Left ventricle myocardium inferior (tissue), 1 donor: ENCODE results near the gene IL6ST. TPM values are rescaled to one million over a fixed set of nuclear protein-coding genes. Genes with fewer than 3 reads are reported as not detected.
"Not testable (repeated sequence)": the region's sequence is repeated elsewhere in the genome, so short reads cannot be mapped to it uniquely, and the experiment has no call there.

Source experiments
- DNase-seq: peaks from one replicate; pipeline ENCODE4 v3.0.0-alpha.2; 2020
- H3K27ac ChIP-seq: fragments of 200-600 bp; replicated peaks from 2 replicates; pipeline ENCODE4 v1.8.0; 2021
- H3K27me3 ChIP-seq: fragments of 200-600 bp; 2 replicates; pipeline ENCODE4 v1.8.0; 2021; ENCODE audit warnings: low read depth
- H3K36me3 ChIP-seq: fragments of 200-600 bp; 2 replicates; pipeline ENCODE4 v1.8.0; 2021
- H3K4me1 ChIP-seq: fragments of 200-600 bp; 2 replicates; pipeline ENCODE4 v1.8.0; 2021
- H3K4me3 ChIP-seq: fragments of 200-600 bp; 2 replicates; pipeline ENCODE4 v1.8.0; 2021; ENCODE audit warnings: mild to moderate bottlenecking, moderate library complexity
- H3K9me3 ChIP-seq: fragments of 200-600 bp; replicated peaks from 2 replicates; pipeline ENCODE4 v1.8.0; 2021
- CTCF ChIP-seq: fragments of 200-600 bp; IDR thresholded peaks from 2 replicates; pipeline ENCODE4 v1.8.0; 2021; ENCODE audit warnings: antibody characterized with exemption, mild to moderate bottlenecking, borderline replicate concordance
- intact Hi-C: fragments of 100-400 bp; cut with micrococcal nuclease; formaldehyde crosslinking; loops from one replicate; pipeline ENCODE4 v1.11.0; 2022
- total RNA-seq: library from RNA; stranded (reverse); fragmentation: NEBNext Ultra II Directional; extraction: Animal tissue kit (Norgen Biotek cat#: 25700); gene quantifications from one replicate; pipeline ENCODE4 v1.2.1, GENCODE V29; 2021
- donor health status: DM: no; HTN: yes; CAD: no; lungs with severe emphysema.

Gene IL6ST
- total RNA-seq, 1 donor from 2014 or later: 125 TPM

- intact Hi-C loops: no loop called here
- no peak for TF ChIP-seq CTCF
- H3K27ac ChIP-seq: no peak overlapping the region
- H3K27me3 ChIP-seq: no peaks in the 10 kb centered on the region
- peaks cover 92% of the 10 kb centered on the region for H3K4me1 ChIP-seq
- H3K4me3 ChIP-seq: peak overlapping the region; percentile 30
- no peak for DNase-seq
- peaks cover 11% of the 10 kb centered on the region for H3K36me3 ChIP-seq
- no peaks in the 10 kb centered on the region for H3K9me3 ChIP-seq
Observed at GRCh38 chr5:55988979-55989638, 5.7 kb downstream of the IL6ST start.

- intact Hi-C loops, H3K27ac ChIP-seq: not testable (repeated sequence)
- H3K4me1 ChIP-seq: peaks cover 93% of the 10 kb centered on the region
Observed at GRCh38 chr5:55988428-55988827, 6.3 kb downstream of the IL6ST start.

GRCh38 chr5:55986931-55987330 is 7.8 kb downstream of the IL6ST start:
- peaks cover 92% of the 10 kb centered on the region for H3K4me1 ChIP-seq
- DNase-seq: no peak
- no peaks in the 10 kb centered on the region for H3K9me3 ChIP-seq
- H3K36me3 ChIP-seq: peaks cover 15% of the 10 kb centered on the region
- no peak for TF ChIP-seq CTCF
- intact Hi-C loops: no loop called here
- H3K27me3 ChIP-seq: no peaks in the 10 kb centered on the region
- no peak overlapping the region for H3K27ac ChIP-seq
- H3K4me3 ChIP-seq: no peak overlapping the region

More at GRCh38 chr5:55988428-55988827, 6.3 kb downstream of the IL6ST start:
- H3K36me3 ChIP-seq: peaks cover 11% of the 10 kb centered on the region
- not testable (repeated sequence) for DNase-seq, H3K4me3 ChIP-seq, H3K9me3 ChIP-seq, H3K27me3 ChIP-seq

GRCh38 chr5:55985181-55985580 is 9.6 kb downstream of the IL6ST start:
- no peak for TF ChIP-seq CTCF
- intact Hi-C loops: no loop called here
- no peak overlapping the region for H3K27ac ChIP-seq

GRCh38 chr5:55983986-55984385 is 10.8 kb downstream of the IL6ST start:
- TF ChIP-seq CTCF: no peak
- Histone ChIP-seq H3K27me3 (no peaks in the 10 kb centered on the region), H3K9me3 (no peaks in the 10 kb centered on the region), H3K27ac (no peak overlapping the region), H3K4me1 (peaks cover 80% of the 10 kb centered on the region), H3K36me3 (peaks cover 38% of the 10 kb centered on the region), H3K4me3 (no peak overlapping the region)
- DNase-seq: no peak
- intact Hi-C loops: no loop called here

More at GRCh38 chr5:55985181-55985580, 9.6 kb downstream of the IL6ST start:
- Histone ChIP-seq H3K27me3 (no peaks in the 10 kb centered on the region), H3K36me3 (peaks cover 32% of the 10 kb centered on the region), H3K4me3 (no peak overlapping the region), H3K9me3 (no peaks in the 10 kb centered on the region), H3K4me1 (peaks cover 83% of the 10 kb centered on the region)
- DNase-seq: no peak

- Histone ChIP-seq H3K36me3 (peaks cover 38% of the 10 kb centered on the region), H3K4me1 (peaks cover 78% of the 10 kb centered on the region), H3K27ac (no peak overlapping the region), H3K27me3 (no peaks in the 10 kb centered on the region), H3K9me3 (no peaks in the 10 kb centered on the region), H3K4me3 (no peak overlapping the region)
- intact Hi-C loops: no loop called here
- no peak for DNase-seq
- TF ChIP-seq CTCF: peak; percentile 31
Observed at GRCh38 chr5:55982957-55983381, 11.8 kb downstream of the IL6ST start.
